H1 (cell line): ENCODE results near the gene NDUFB2. TPM values are rescaled to one million over a fixed set of nuclear protein-coding genes. Genes with fewer than 3 reads are reported as not detected.

ENCODE experiments used
- CTCF ChIA-PET: fragments of 300-600 bp; sonication (Branson Sonifier 250); formaldehyde crosslinking; loops from one replicate; lab custom pipeline; 2021; ENCODE audit not compliant: partially characterized antibody; lab: Charles Lee
- POLR2A ChIA-PET: fragments of 300-600 bp; sonication (Branson Sonifier 250); formaldehyde crosslinking; loops from one replicate; lab custom pipeline; 2021; ENCODE audit warnings: inconsistent platforms; ENCODE audit not compliant: partially characterized antibody; lab: Charles Lee
- DNase-seq, 2 experiments: peaks; one replicate each; pipeline versions ENCODE4 v3.0.0 to v3.0.0-alpha.2; 2010 to 2022; ENCODE audit warnings: low spot score in 2 of 2, low read depth in 1 of 2, mixed read lengths in 1 of 2
- FAIRE-seq: peaks from 2 replicates; lab custom pipeline; 2011; peaks lifted over from hg19 to GRCh38; lab: Jason Lieb, UNC
- H2AFZ ChIP-seq: 2 replicates; pipeline ENCODE4 v1.8.1; 2012; ENCODE audit warnings: low read length, inconsistent platforms
- H2AK5ac ChIP-seq: 2 replicates; pipeline ENCODE4 v1.6.1; 2013; ENCODE audit warnings: low read depth, low read length
- H2BK120ac ChIP-seq: replicated peaks from 2 replicates; pipeline ENCODE3; 2013; ENCODE audit warnings: low read depth, low read length, inconsistent platforms
- H2BK12ac ChIP-seq: 2 replicates; pipeline ENCODE4 v1.6.1; 2013; ENCODE audit warnings: low read depth, low read length
- H2BK15ac ChIP-seq: 2 replicates; pipeline ENCODE4 v1.6.1; 2013; ENCODE audit warnings: low read length
- H2BK20ac ChIP-seq: 2 replicates; pipeline ENCODE4 v1.6.1; 2013; ENCODE audit warnings: low read length
- H2BK5ac ChIP-seq: 2 replicates; pipeline ENCODE4 v1.6.1; 2013; ENCODE audit warnings: low read depth, low read length
- H3K14ac ChIP-seq: 2 replicates; pipeline ENCODE4 v1.6.1; 2013; ENCODE audit warnings: inconsistent platforms; ENCODE audit not compliant: insufficient read length
- H3K18ac ChIP-seq: 2 replicates; pipeline ENCODE4 v1.6.1; 2013; ENCODE audit warnings: low read length; ENCODE audit errors: extremely low read depth
- H3K23ac ChIP-seq: 2 replicates; pipeline ENCODE4 v1.6.1; 2013; ENCODE audit warnings: inconsistent platforms; ENCODE audit not compliant: insufficient read length
- H3K23me2 ChIP-seq: 2 replicates; pipeline ENCODE4 v1.6.1; 2013; ENCODE audit warnings: low read depth, low read length
- H3K27ac ChIP-seq: 2 replicates; pipeline ENCODE4 v1.6.1; 2011; ENCODE audit warnings: low read depth, low read length, inconsistent platforms
- H3K27me3 ChIP-seq, 4 experiments: replicated peaks in 1 of 4; 1 replicate in 1 of 4; 2 replicates in 3 of 4; pipeline versions ENCODE4 v1.6.1 to v1.8.1; 2011 to 2013; ENCODE audit warnings: low read length in 3 of 4, mild to moderate bottlenecking in 3 of 4, inconsistent platforms in 2 of 4, mixed read lengths in 2 of 4, moderate library complexity in 1 of 4; ENCODE audit not compliant: control insufficient read depth in 3 of 4, insufficient read depth in 3 of 4; ENCODE audit errors: extremely low read depth in 1 of 4
- H3K36me3 ChIP-seq, 4 experiments: 2 replicates each; pipeline versions ENCODE4 v1.6.1 to v1.8.1; 2011 to 2013; ENCODE audit warnings: mild to moderate bottlenecking in 4 of 4, low read length in 3 of 4, moderate library complexity in 2 of 4, control low read depth in 1 of 4, inconsistent platforms in 1 of 4; ENCODE audit not compliant: insufficient read depth in 4 of 4, control insufficient read depth in 2 of 4
- H3K4ac ChIP-seq: replicated peaks from 2 replicates; pipeline ENCODE3; 2013; ENCODE audit warnings: low read length, low read depth, mixed read lengths, inconsistent platforms; ENCODE audit not compliant: insufficient read length
- H3K4me1 ChIP-seq, 4 experiments: replicated peaks in 1 of 4; 1 replicate in 1 of 4; 2 replicates in 3 of 4; pipeline versions ENCODE4 v1.6.1 to v1.8.1; 2011 to 2013; ENCODE audit warnings: low read length in 3 of 4, inconsistent platforms in 2 of 4, mixed read lengths in 1 of 4; ENCODE audit not compliant: insufficient read depth in 4 of 4, control insufficient read depth in 3 of 4
- H3K4me2 ChIP-seq, 2 experiments: 2 replicates each; pipeline versions ENCODE4 v1.6.1 to v1.8.1; 2011 to 2013; ENCODE audit warnings: low read depth in 2 of 2, low read length in 2 of 2, control low read depth in 1 of 2, inconsistent platforms in 1 of 2, mild to moderate bottlenecking in 1 of 2; ENCODE audit not compliant: insufficient read depth in 1 of 2
- H3K4me3 ChIP-seq, 4 experiments: fragments of 200-600, 300-600 bp in 1 of 4; sonication (generic), shearing (Covaris generic), sonication (Bioruptor Twin) in 1 of 4; 2 replicates each; pipeline versions ENCODE4 v1.5.1 to v1.8.1; 2011 to 2016; ENCODE audit warnings: low read length in 4 of 4, low read depth in 3 of 4, control low read depth in 2 of 4, inconsistent platforms in 2 of 4, mild to moderate bottlenecking in 2 of 4, mixed read lengths in 1 of 4, moderate library complexity in 1 of 4; ENCODE audit not compliant: insufficient read depth in 2 of 4; ENCODE audit errors: extremely low read depth in 1 of 4
- H3K56ac ChIP-seq: replicated peaks from 2 replicates; pipeline ENCODE3; 2013; ENCODE audit warnings: low read depth, mild to moderate bottlenecking, mixed read lengths, low read length, inconsistent platforms; ENCODE audit not compliant: insufficient read length
- H3K79me1 ChIP-seq: 2 replicates; pipeline ENCODE4 v1.6.1; 2013; ENCODE audit warnings: low read depth, low read length, control low read depth
- H3K79me2 ChIP-seq, 2 experiments: 2 replicates each; pipeline versions ENCODE4 v1.6.1 to v1.8.1; 2012 to 2013; ENCODE audit warnings: low read length in 2 of 2, mild to moderate bottlenecking in 2 of 2, inconsistent platforms in 1 of 2; ENCODE audit not compliant: insufficient read depth in 2 of 2, control insufficient read depth in 1 of 2
- H3K9ac ChIP-seq, 4 experiments: replicated peaks in 1 of 4; 1 replicate in 1 of 4; 2 replicates in 3 of 4; pipeline versions ENCODE4 v1.6.1 to v1.8.1; 2011 to 2013; ENCODE audit warnings: low read depth in 3 of 4, low read length in 3 of 4, control low read depth in 2 of 4, mild to moderate bottlenecking in 2 of 4, moderate library complexity in 2 of 4, inconsistent platforms in 1 of 4; ENCODE audit errors: extremely low read depth in 1 of 4
- H3K9me3 ChIP-seq, 2 experiments: 2 replicates each; pipeline versions ENCODE4 v1.6.1 to v1.8.1; 2012 to 2013; ENCODE audit warnings: mild to moderate bottlenecking in 2 of 2, moderate library complexity in 2 of 2, control low read depth in 1 of 2, inconsistent platforms in 1 of 2, low read depth in 1 of 2, low read length in 1 of 2, mixed read lengths in 1 of 2; ENCODE audit not compliant: insufficient read depth in 2 of 2
- H4K20me1 ChIP-seq, 2 experiments: replicated peaks in 1 of 2; 2 replicates each; pipeline versions ENCODE3 to v1.8.1; 2011 to 2013; ENCODE audit warnings: inconsistent platforms in 2 of 2, low read length in 2 of 2, mild to moderate bottlenecking in 1 of 2; ENCODE audit not compliant: insufficient read depth in 2 of 2, control insufficient read depth in 1 of 2
- H4K5ac ChIP-seq: 2 replicates; pipeline ENCODE4 v1.6.1; 2013; ENCODE audit warnings: low read length, low read depth, mixed read lengths, inconsistent platforms; ENCODE audit not compliant: insufficient read length
- H4K8ac ChIP-seq: 2 replicates; pipeline ENCODE4 v1.8.0; 2013; ENCODE audit warnings: mild to moderate bottlenecking, moderate library complexity, low read length, inconsistent platforms; ENCODE audit not compliant: insufficient read depth; ENCODE audit errors: extremely low read depth
- H4K91ac ChIP-seq: replicated peaks from 2 replicates; pipeline ENCODE3; 2013; ENCODE audit warnings: low read length, mixed read lengths, inconsistent platforms; ENCODE audit not compliant: insufficient read length
- CREB1 ChIP-seq: IDR thresholded peaks from 2 replicates; pipeline ENCODE4 v1.6.1; 2012; ENCODE audit warnings: inconsistent platforms
- EGR1 ChIP-seq: IDR thresholded peaks from 2 replicates; pipeline ENCODE4 v1.6.1; 2011; ENCODE audit warnings: low read depth, low read length, borderline replicate concordance
- HDAC6 ChIP-seq: IDR thresholded peaks from one replicate; pipeline ENCODE4 v1.7.1; 2012; ENCODE audit warnings: low read depth, mild to moderate bottlenecking, inconsistent platforms, low read length, moderate library complexity
- KDM5A ChIP-seq: fragments of 200-600 bp; IDR thresholded peaks from 2 replicates; pipeline ENCODE4 v1.7.1; 2012; ENCODE audit warnings: mild to moderate bottlenecking, low read length, inconsistent platforms, mixed read lengths
- NANOG ChIP-seq: IDR thresholded peaks from 2 replicates; pipeline ENCODE4 v1.6.1; 2011; ENCODE audit warnings: low read length, low read depth, mild to moderate bottlenecking, inconsistent platforms; ENCODE audit not compliant: insufficient read depth, poor library complexity, severe bottlenecking
- POLR2A ChIP-seq, 2 experiments: IDR thresholded peaks; 1 replicate in 1 of 2; 2 replicates in 1 of 2; pipeline ENCODE4 v1.6.1; 2011; ENCODE audit warnings: low read depth in 2 of 2, low read length in 2 of 2, mild to moderate bottlenecking in 2 of 2; ENCODE audit errors: control extremely low read depth in 1 of 2
- WGBS, 2 experiments: shearing (Covaris generic) in 1 of 2; methylation state at CpG; one replicate each; pipeline versions ENCODE4 v1.1.6 to v1.1.7; 2013 to 2015; ENCODE audit warnings: low lambda C conversion rate in 2 of 2, mixed read lengths in 2 of 2, inconsistent platforms in 1 of 2, low coverage in 1 of 2, missing lambda C conversion rate in 1 of 2; ENCODE audit not compliant: insufficient replicate concordance in 2 of 2, insufficient coverage in 1 of 2, insufficient read length in 1 of 2; ENCODE audit errors: extremely low coverage in 1 of 2, missing lambda C conversion rate in 1 of 2; 5-methylcytosine and 5-hydroxymethylcytosine counted together
- polyA plus RNA-seq, 7 experiments: library from polyadenylated mRNA; depleted of rRNA in 3 of 7; stranded (reverse) in 5 of 7; unstranded in 2 of 7; fragments of >200 nt in 5 of 7; fragments of 200-250 nt in 2 of 7; gene quantifications; 1 replicate in 5 of 7; 2 replicates in 1 of 7; 4 replicates in 1 of 7; pipeline versions ENCODE4 v1.2.1 to v1.2.3, GENCODE V29; 2011 to 2013; ENCODE audit warnings: missing spikeins in 2 of 7, mixed read lengths in 2 of 7
- total RNA-seq: library from RNA; stranded (reverse); fragmentation: NEBNext Ultra II Directional; extraction: Animal tissue kit (Norgen Biotek cat#: 25700); gene quantifications from 2 replicates; pipeline ENCODE4 v1.2.1, GENCODE V29; 2021
- TF ChIP-seq, protein P1 (sequence below): IDR thresholded peaks from 2 replicates; pipeline ENCODE4 v1.6.1; 2011; ENCODE audit warnings: low read length, improper control_type of control experiment
- TF ChIP-seq, protein P2 (sequence below): IDR thresholded peaks from 2 replicates; pipeline ENCODE4 v1.6.1; 2012; ENCODE audit warnings: inconsistent platforms

The NDUFB2 gene
- total and polyA plus RNA-seq, 2 of the 8 experiments (the other 6 are each of a cell fraction or from before 2014, with no cell fraction given) = 168 to 881 TPM

DNA sequence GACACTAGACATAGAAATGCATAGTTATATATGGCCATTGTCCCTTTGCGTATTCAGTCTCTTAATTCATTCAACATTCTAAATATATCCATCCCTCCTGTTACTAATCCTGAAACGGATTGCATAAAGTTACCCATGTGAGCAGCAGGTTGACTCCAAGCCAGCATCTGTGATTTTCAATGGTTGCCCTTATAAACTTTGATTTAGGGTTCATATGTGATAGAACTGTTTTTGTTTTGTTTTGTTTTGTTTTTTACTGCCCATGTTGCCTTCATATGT, 42.5 kb upstream of the NDUFB2 start:
- no peak overlapping the region for H4K91ac ChIP-seq
- H3K79me1 ChIP-seq = no peaks in the 10 kb centered on the region
- no peak overlapping the region for H2BK20ac ChIP-seq
- H3K14ac ChIP-seq = no peak overlapping the region
- H2BK12ac ChIP-seq = no peak overlapping the region
- ChIA-PET POLR2A (interaction anchor here (1.5 kb wide), 1 partner anchor 113 kb away, joined by 3 read pairs; no protein-coding TSS in a partner anchor), CTCF (interaction anchor here (0.6 to 19.9 kb wide), 23 partner anchors 11 to 338 kb away, joined by 3 to 322 read pairs (median 5); no protein-coding TSS in a partner anchor)
- H3K9ac ChIP-seq = no peak overlapping the region
- H3K4me3 ChIP-seq = no peak overlapping the region
- H2AK5ac ChIP-seq = no peak overlapping the region
- H3K79me2 ChIP-seq = no peaks in the 10 kb centered on the region
- peaks cover 0 to 6% of the 10 kb centered on the region in 2 experiments for H4K20me1 ChIP-seq
- H3K27me3 ChIP-seq = no peaks in the 10 kb centered on the region; a peak in 1 of 7 replicates
- H2AFZ ChIP-seq = no peak overlapping the region
- H3K36me3 ChIP-seq = no peaks in the 10 kb centered on the region
- peaks cover 6% of the 10 kb centered on the region; the same call in 1 of the 2 replicates for H3K23me2 ChIP-seq
- TF ChIP-seq, protein P1, sequence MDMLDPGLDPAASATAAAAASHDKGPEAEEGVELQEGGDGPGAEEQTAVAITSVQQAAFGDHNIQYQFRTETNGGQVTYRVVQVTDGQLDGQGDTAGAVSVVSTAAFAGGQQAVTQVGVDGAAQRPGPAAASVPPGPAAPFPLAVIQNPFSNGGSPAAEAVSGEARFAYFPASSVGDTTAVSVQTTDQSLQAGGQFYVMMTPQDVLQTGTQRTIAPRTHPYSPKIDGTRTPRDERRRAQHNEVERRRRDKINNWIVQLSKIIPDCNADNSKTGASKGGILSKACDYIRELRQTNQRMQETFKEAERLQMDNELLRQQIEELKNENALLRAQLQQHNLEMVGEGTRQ = no peak
- TF ChIP-seq CREB1 (no peak), KDM5A (no peak), NANOG (no peak), HDAC6 (no peak), POLR2A (IDR thresholded peaks at IDR 0.05; ENCODE audit: control extremely low read depth in 1 of 2, low read depth in 2 of 2, low read length in 2 of 2) (no peak), EGR1 (no peak)
- TF ChIP-seq, protein P2, sequence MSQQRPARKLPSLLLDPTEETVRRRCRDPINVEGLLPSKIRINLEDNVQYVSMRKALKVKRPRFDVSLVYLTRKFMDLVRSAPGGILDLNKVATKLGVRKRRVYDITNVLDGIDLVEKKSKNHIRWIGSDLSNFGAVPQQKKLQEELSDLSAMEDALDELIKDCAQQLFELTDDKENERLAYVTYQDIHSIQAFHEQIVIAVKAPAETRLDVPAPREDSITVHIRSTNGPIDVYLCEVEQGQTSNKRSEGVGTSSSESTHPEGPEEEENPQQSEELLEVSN = no peak
- H4K8ac ChIP-seq = no peak overlapping the region
- no peak overlapping the region for H3K18ac ChIP-seq
- no peak overlapping the region for H3K56ac ChIP-seq
- no peak overlapping the region for H3K23ac ChIP-seq
- no peak overlapping the region for H3K27ac ChIP-seq
- no peak overlapping the region for H3K4me2 ChIP-seq
- 0 out of 2 replicates have a peak overlapping the region, but pooled peaks have one; percentile 83 for H2BK15ac ChIP-seq
- H3K4ac ChIP-seq = no peak overlapping the region
- 87% methylated on average over 2 of the region's 2 CpGs; no CpG with 5 or more reads in 1 of the 2 experiments for WGBS, 2 experiments
- H2BK5ac ChIP-seq = no peak overlapping the region
- no peaks in the 10 kb centered on the region for H3K9me3 ChIP-seq
- peaks cover 0 to 3% (median under 1%) of the 10 kb centered on the region in 4 experiments; a peak in 2 of 7 replicates for H3K4me1 ChIP-seq
- no peak overlapping the region for H2BK120ac ChIP-seq
- no peak overlapping the region for H4K5ac ChIP-seq
- DNase-seq (no peak), FAIRE-seq (no peak)
